PC-3 (cell line): Measurements from ENCODE around the gene ZNF287. TPM values are rescaled to one million over a fixed set of nuclear protein-coding genes. Genes with fewer than 3 reads are reported as not detected.

Experiments used
- ATAC-seq: fragments of 200-7000 bp; cut with Tn5 transposase; 2 replicates; pipeline ENCODE4 v1.9.1; 2020; ENCODE audit warnings: mild to moderate bottlenecking, moderate library complexity
- BruUV-seq: library from RNA; stranded (reverse); fragments of 400-500 nt; replicated peaks from 2 replicates; lab custom pipeline; 2021; lab: Mats Ljungman, UMichigan
- CTCF ChIA-PET: fragments of 300-600 bp; sonication (Branson Sonifier 250); formaldehyde crosslinking; loops from one replicate; lab custom pipeline; 2022; ENCODE audit warnings: antibody characterized with exemption; lab: Charles Lee
- POLR2A ChIA-PET: fragments of 300-600 bp; sonication (Branson Sonifier 250); formaldehyde crosslinking; loops from one replicate; lab custom pipeline; 2022; ENCODE audit warnings: antibody characterized with exemption; ENCODE audit not compliant: unreplicated experiment; lab: Charles Lee
- DNase-seq: peaks from one replicate; pipeline ENCODE4 v3.0.0-alpha.2; 2015
- H2AFZ ChIP-seq: fragments of 300-600 bp; sonication (generic); 2 replicates; pipeline ENCODE4 v1.6.0; 2016; ENCODE audit warnings: antibody characterized with exemption, low read length
- H3F3A ChIP-seq: fragments of 300-600 bp; sonication (generic); one replicate; pipeline ENCODE4 v1.6.0; 2017; ENCODE audit warnings: antibody characterized with exemption, low read length, control low read depth, mild to moderate bottlenecking; ENCODE audit not compliant: unreplicated experiment
- H3K27ac ChIP-seq: fragments of 300-600 bp; sonication (generic); 2 replicates; pipeline ENCODE4 v1.5.1; 2016; ENCODE audit warnings: mild to moderate bottlenecking, low read length
- H3K27me3 ChIP-seq: fragments of 300-600 bp; sonication (generic); 2 replicates; pipeline ENCODE4 v1.6.1; 2016; ENCODE audit warnings: low read length, mixed read lengths
- H3K36me3 ChIP-seq: fragments of 300-600 bp; sonication (generic); 2 replicates; pipeline ENCODE4 v1.6.1; 2016; ENCODE audit warnings: low read depth, mixed run types, low read length, mixed read lengths
- H3K4me1 ChIP-seq: fragments of 300-600 bp; sonication (generic); 2 replicates; pipeline ENCODE4 v1.5.1; 2016; ENCODE audit warnings: low read length; ENCODE audit not compliant: insufficient read depth
- H3K4me2 ChIP-seq: fragments of 300-600 bp; sonication (generic); 2 replicates; pipeline ENCODE4 v1.6.0; 2016; ENCODE audit warnings: low read length
- H3K4me3 ChIP-seq: fragments of 300-600 bp; sonication (generic); 2 replicates; pipeline ENCODE4 v1.5.1; 2016; ENCODE audit warnings: mild to moderate bottlenecking, low read length, mixed read lengths
- H3K79me2 ChIP-seq: fragments of 300-600 bp; sonication (generic); 2 replicates; pipeline ENCODE4 v1.6.1; 2017; ENCODE audit warnings: low read length, mixed read lengths
- H3K9ac ChIP-seq: fragments of 300-600 bp; sonication (generic); 2 replicates; pipeline ENCODE4 v1.6.0; 2016; ENCODE audit warnings: mild to moderate bottlenecking, low read length
- H3K9me2 ChIP-seq: fragments of 300-600 bp; sonication (generic); replicated peaks from 2 replicates; pipeline ENCODE4 v1.6.1; 2016; ENCODE audit warnings: mixed run types, low read length, mixed read lengths
- H3K9me3 ChIP-seq: fragments of 300-600 bp; sonication (generic); 2 replicates; pipeline ENCODE4 v1.6.1; 2016; ENCODE audit warnings: low read length, mixed read lengths
- H4K20me1 ChIP-seq: fragments of 300-600 bp; sonication (generic); 2 replicates; pipeline ENCODE4 v1.6.1; 2016; ENCODE audit warnings: low read length, mixed read lengths
- EZH2 ChIP-seq: fragments of 300-600 bp; sonication (generic); IDR thresholded peaks from one replicate; pipeline ENCODE4 v1.6.1; 2017; ENCODE audit warnings: antibody characterized with exemption, mild to moderate bottlenecking, low read length; ENCODE audit not compliant: unreplicated experiment
- EZH2phosphoT487 ChIP-seq: fragments of 300-600 bp; sonication (generic); IDR thresholded peaks from 2 replicates; pipeline ENCODE4 v1.6.1; 2018; ENCODE audit warnings: mild to moderate bottlenecking, antibody characterized with exemption, low read length, borderline replicate concordance
- intact Hi-C: fragments of 100-400 bp; cut with micrococcal nuclease; formaldehyde crosslinking; loops from 2 replicates; pipeline ENCODE4 v1.9.0; 2023
- total RNA-seq: library from RNA; depleted of rRNA; stranded (reverse); fragments of >200 nt; gene quantifications from 2 replicates; pipeline ENCODE4 v1.2.3, GENCODE V29; 2014
- TF ChIP-seq, protein P1 (sequence below): fragments of 300-600 bp; sonication (generic); conservative IDR thresholded peaks from 2 replicates; pipeline ENCODE4 v1.5.1; 2017; ENCODE audit warnings: antibody characterized with exemption, low read depth, mild to moderate bottlenecking, low read length

ZNF287 gene
- total RNA-seq, 1 experiment from 2014 or later, result 14.0 TPM

DNA sequence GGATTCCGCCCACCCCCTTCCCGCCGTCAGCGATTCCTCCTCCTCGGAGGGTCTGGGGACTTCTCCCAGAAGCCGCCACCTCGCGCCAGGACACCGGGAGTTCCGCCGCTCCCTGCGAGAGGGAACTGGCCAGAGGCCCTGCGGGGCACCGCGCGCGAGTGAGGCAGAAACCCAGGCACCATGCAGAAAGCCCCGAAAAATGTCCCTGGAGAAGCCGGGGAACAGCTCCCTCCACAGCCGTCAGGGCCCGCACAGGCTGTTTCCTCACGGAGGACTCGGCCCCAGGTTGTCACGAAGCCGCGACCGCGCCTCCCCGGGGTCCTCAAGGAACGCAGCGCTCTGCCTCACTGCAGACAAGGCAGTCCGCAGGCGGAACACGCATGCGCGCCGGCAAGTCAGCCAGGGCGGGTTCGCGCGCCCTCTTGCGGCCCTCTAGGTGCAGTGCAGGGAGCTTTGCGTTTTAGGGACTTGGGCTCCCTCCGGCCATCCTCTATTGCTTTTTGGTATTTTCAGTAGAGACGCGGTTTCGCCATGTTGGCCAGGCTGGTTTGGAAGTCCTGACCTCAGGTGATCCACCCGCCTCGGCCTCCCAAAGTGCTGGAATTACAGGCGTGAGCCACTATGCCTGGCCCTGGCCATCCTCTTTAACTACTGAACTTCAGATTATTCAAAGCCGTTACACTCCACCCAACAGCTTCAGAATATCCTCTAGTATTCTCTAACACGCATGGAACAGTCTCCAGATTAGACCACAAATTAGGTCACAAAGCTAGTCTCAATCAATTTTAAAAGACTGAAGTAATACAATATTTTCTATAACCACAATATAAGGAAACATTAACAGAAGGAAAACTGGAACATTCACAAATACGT, 20.3 kb upstream of the ZNF287 start:
- ChIA-PET POLR2A (interaction anchor here (0.5 kb wide), 1 partner anchor 1002 kb away, joined by 3 read pairs; the partner anchor contains the start of gene PEMT), CTCF (interaction anchor here (0.6 kb wide), 1 partner anchor 47 kb away, joined by 5 read pairs; no protein-coding TSS in a partner anchor)
- no peak for TF ChIP-seq EZH2
- TF ChIP-seq, protein P1, sequence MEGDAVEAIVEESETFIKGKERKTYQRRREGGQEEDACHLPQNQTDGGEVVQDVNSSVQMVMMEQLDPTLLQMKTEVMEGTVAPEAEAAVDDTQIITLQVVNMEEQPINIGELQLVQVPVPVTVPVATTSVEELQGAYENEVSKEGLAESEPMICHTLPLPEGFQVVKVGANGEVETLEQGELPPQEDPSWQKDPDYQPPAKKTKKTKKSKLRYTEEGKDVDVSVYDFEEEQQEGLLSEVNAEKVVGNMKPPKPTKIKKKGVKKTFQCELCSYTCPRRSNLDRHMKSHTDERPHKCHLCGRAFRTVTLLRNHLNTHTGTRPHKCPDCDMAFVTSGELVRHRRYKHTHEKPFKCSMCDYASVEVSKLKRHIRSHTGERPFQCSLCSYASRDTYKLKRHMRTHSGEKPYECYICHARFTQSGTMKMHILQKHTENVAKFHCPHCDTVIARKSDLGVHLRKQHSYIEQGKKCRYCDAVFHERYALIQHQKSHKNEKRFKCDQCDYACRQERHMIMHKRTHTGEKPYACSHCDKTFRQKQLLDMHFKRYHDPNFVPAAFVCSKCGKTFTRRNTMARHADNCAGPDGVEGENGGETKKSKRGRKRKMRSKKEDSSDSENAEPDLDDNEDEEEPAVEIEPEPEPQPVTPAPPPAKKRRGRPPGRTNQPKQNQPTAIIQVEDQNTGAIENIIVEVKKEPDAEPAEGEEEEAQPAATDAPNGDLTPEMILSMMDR, result peak; percentile 97
- no peak for TF ChIP-seq EZH2phosphoT487
- H3K4me2 ChIP-seq, result peak overlapping the region; percentile 75
- H2AFZ ChIP-seq, result peak overlapping the region; percentile 87
- H3K9me3 ChIP-seq, result peaks cover 9% of the 10 kb centered on the region
- peak; percentile 92 for DNase-seq
- H3K36me3 ChIP-seq, result no peaks in the 10 kb centered on the region; the same call in 1 of the 2 replicates
- H3K9me2 ChIP-seq, result no peaks in the 10 kb centered on the region
- ATAC-seq, result peak; percentile 82
- peak overlapping the region; percentile 57 for H3K4me3 ChIP-seq
- H3F3A ChIP-seq, result no peaks in the 10 kb centered on the region
- H3K4me1 ChIP-seq, result peaks cover 4% of the 10 kb centered on the region; the same call in 1 of the 2 replicates
- no peak overlapping the region for H3K9ac ChIP-seq
- BruUV-seq, result no TSS peak
- no peaks in the 10 kb centered on the region for H3K79me2 ChIP-seq
- H4K20me1 ChIP-seq, result no peaks in the 10 kb centered on the region
- H3K27me3 ChIP-seq, result no peaks in the 10 kb centered on the region
- H3K27ac ChIP-seq, result no peak overlapping the region
- intact Hi-C loops, result no loop called here

DNA sequence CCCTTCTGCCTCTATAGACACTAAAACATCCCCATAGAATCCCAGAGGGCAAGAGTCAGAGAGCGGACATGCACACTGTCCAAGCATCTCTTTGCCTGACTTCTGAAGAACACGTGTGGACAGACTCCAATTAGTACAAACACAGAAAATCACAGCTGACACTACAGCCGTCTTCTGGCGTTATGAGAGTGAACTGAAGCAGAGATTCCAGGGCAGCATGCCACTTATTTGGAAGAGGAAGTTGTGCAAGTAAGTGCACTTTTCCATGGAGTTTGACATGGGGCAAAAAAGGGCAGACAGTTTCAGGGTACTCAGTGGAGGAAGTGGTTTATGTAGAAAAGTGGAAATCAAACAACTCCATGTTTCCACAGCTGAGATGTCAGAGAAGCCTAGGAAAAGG, 16.8 kb upstream of the ZNF287 start:
- Histone ChIP-seq H3K27ac (no peak overlapping the region), H3K4me1 (peaks cover 7% of the 10 kb centered on the region; the same call in 1 of the 2 replicates), H3K79me2 (no peaks in the 10 kb centered on the region), H3K9me2 (no peaks in the 10 kb centered on the region), H2AFZ (no peak overlapping the region), H3K36me3 (no peaks in the 10 kb centered on the region; the same call in 1 of the 2 replicates), H3F3A (no peaks in the 10 kb centered on the region), H3K27me3 (no peaks in the 10 kb centered on the region), H3K9ac (no peak overlapping the region), H3K4me2 (no peak overlapping the region), H3K9me3 (peaks cover 9% of the 10 kb centered on the region), H3K4me3 (no peak overlapping the region), H4K20me1 (no peaks in the 10 kb centered on the region)
- CTCF ChIA-PET, result interaction anchor here (0.7 kb wide), 1 partner anchor 21 kb away, joined by 3 read pairs; no protein-coding TSS in a partner anchor
- intact Hi-C loops, result no loop called here
- DNase-seq (no peak), ATAC-seq (no peak)
- TF ChIP-seq EZH2phosphoT487, result no peak
- TF ChIP-seq, protein P1, result no peak
- no peak for TF ChIP-seq EZH2
- BruUV-seq, result no TSS peak
- POLR2A ChIA-PET, result no interaction called here
